ENCODE measurements around the gene MUC4.

MUC4 gene

GRCh38 chr3:195847055-195847950 is 35.6 kb upstream of the MUC4 start:
- H3K27me3 Mint-ChIP-seq, result no peaks in the 10 kb centered on the region
- no peak overlapping the region for H3K4me3 Mint-ChIP-seq
- no peak for ATAC-seq (replicated peaks)

GRCh38 chr3:195845483-195845882 is 33.8 kb upstream of the MUC4 start:
- ATAC-seq (replicated peaks), result no peak
- Mint-ChIP-seq H3K4me1 (ENCODE audit: low read depth in 2 of 2) (no peaks in the 10 kb centered on the region), H3K36me3 (ENCODE audit: insufficient read depth) (no peaks in the 10 kb centered on the region), H3K9me3 (no peaks in the 10 kb centered on the region), H3K4me3 (no peak overlapping the region), H3K27me3 (no peaks in the 10 kb centered on the region), H3K27ac (no peak overlapping the region)
- DNase-seq, result no peak

More at GRCh38 chr3:195847055-195847950, 35.6 kb upstream of the MUC4 start:
- Mint-ChIP-seq H3K36me3 (ENCODE audit: insufficient read depth) (no peaks in the 10 kb centered on the region), H3K9me3 (no peaks in the 10 kb centered on the region), H3K27ac (no peak overlapping the region), H3K4me1 (ENCODE audit: low read depth in 2 of 2) (peaks cover 0 to 6% of the 10 kb centered on the region in 2 donors)
- no peak for DNase-seq

- Mint-ChIP-seq H3K27me3 (no peaks in the 10 kb centered on the region), H3K36me3 (ENCODE audit: insufficient read depth) (no peaks in the 10 kb centered on the region), H3K4me1 (ENCODE audit: low read depth in 2 of 2) (no peaks in the 10 kb centered on the region), H3K27ac (no peak overlapping the region), H3K9me3 (no peaks in the 10 kb centered on the region), H3K4me3 (no peak overlapping the region)
- DNase-seq (no peak), ATAC-seq (replicated peaks) (no peak)
These were observed 33.0 kb upstream of the MUC4 start for GRCh38 chr3:195844671-195845218.

GRCh38 chr3:195839260-195840010 is 27.7 kb upstream of the MUC4 start:
- no peak for ATAC-seq (replicated peaks)
- Mint-ChIP-seq H3K9me3 (no peaks in the 10 kb centered on the region), H3K36me3 (ENCODE audit: insufficient read depth) (no peaks in the 10 kb centered on the region), H3K27me3 (peaks cover 7 to 43% of the 10 kb centered on the region in 2 donors), H3K4me3 (no peak overlapping the region), H3K4me1 (ENCODE audit: low read depth in 2 of 2) (no peaks in the 10 kb centered on the region), H3K27ac (peak overlapping the region in 1 of 2 donors; percentile 44)
- DNase-seq, result no peak

GRCh38 chr3:195838714-195839113 is 27.0 kb upstream of the MUC4 start:
- Mint-ChIP-seq H3K4me3 (no peak overlapping the region), H3K27me3 (peaks cover 7 to 47% of the 10 kb centered on the region in 2 donors), H3K4me1 (ENCODE audit: low read depth in 2 of 2) (no peaks in the 10 kb centered on the region), H3K36me3 (ENCODE audit: insufficient read depth) (no peaks in the 10 kb centered on the region), H3K9me3 (no peaks in the 10 kb centered on the region), H3K27ac (peak overlapping the region in 1 of 2 donors; percentile 44)
- DNase-seq, result no peak
- ATAC-seq (replicated peaks), result no peak

GRCh38 chr3:195836476-195837135 is 24.9 kb upstream of the MUC4 start:
- Mint-ChIP-seq H3K4me1 (ENCODE audit: low read depth in 2 of 2) (no peaks in the 10 kb centered on the region), H3K9me3 (no peaks in the 10 kb centered on the region), H3K36me3 (ENCODE audit: insufficient read depth) (no peaks in the 10 kb centered on the region), H3K4me3 (no peak overlapping the region), H3K27ac (no peak overlapping the region), H3K27me3 (peaks cover 7 to 56% of the 10 kb centered on the region in 2 donors)
- no peak for ATAC-seq (replicated peaks)
- DNase-seq, result no peak

GRCh38 chr3:195835791-195836190 is 24.1 kb upstream of the MUC4 start:
- Mint-ChIP-seq H3K36me3 (ENCODE audit: insufficient read depth) (no peaks in the 10 kb centered on the region), H3K4me1 (ENCODE audit: low read depth in 2 of 2) (no peaks in the 10 kb centered on the region), H3K27me3 (peaks cover 7 to 56% of the 10 kb centered on the region in 2 donors), H3K9me3 (no peaks in the 10 kb centered on the region), H3K27ac (no peak overlapping the region), H3K4me3 (no peak overlapping the region)
- DNase-seq (no peak), ATAC-seq (replicated peaks) (no peak)

GRCh38 chr3:195834675-195835583 is 23.2 kb upstream of the MUC4 start:
- Mint-ChIP-seq H3K4me3 (no peak overlapping the region), H3K4me1 (ENCODE audit: low read depth in 2 of 2) (no peaks in the 10 kb centered on the region), H3K36me3 (ENCODE audit: insufficient read depth) (no peaks in the 10 kb centered on the region), H3K9me3 (no peaks in the 10 kb centered on the region), H3K27me3 (peaks cover 7 to 56% of the 10 kb centered on the region in 2 donors), H3K27ac (no peak overlapping the region)
- ATAC-seq (replicated peaks), result no peak
- DNase-seq, result no peak

- DNase-seq (no peak), ATAC-seq (replicated peaks) (no peak)
- Mint-ChIP-seq H3K9me3 (no peaks in the 10 kb centered on the region), H3K27ac (no peak overlapping the region), H3K4me3 (no peak overlapping the region), H3K4me1 (ENCODE audit: low read depth in 2 of 2) (no peaks in the 10 kb centered on the region), H3K36me3 (ENCODE audit: insufficient read depth) (no peaks in the 10 kb centered on the region), H3K27me3 (peaks cover 0 to 23% of the 10 kb centered on the region in 2 donors)
These were observed 18.1 kb upstream of the MUC4 start for GRCh38 chr3:195829897-195830254.

GRCh38 chr3:195828762-195829161 is 17.0 kb upstream of the MUC4 start:
- peaks cover 3 to 21% of the 10 kb centered on the region in 2 donors for H3K27me3 Mint-ChIP-seq

GRCh38 chr3:195825857-195826804 is 14.4 kb upstream of the MUC4 start:
- peaks cover 20 to 36% of the 10 kb centered on the region in 2 donors for H3K27me3 Mint-ChIP-seq
- H3K4me1 Mint-ChIP-seq (ENCODE audit: low read depth in 2 of 2), result no peaks in the 10 kb centered on the region
- H3K36me3 Mint-ChIP-seq (ENCODE audit: insufficient read depth), result no peaks in the 10 kb centered on the region
- ATAC-seq (replicated peaks) (no peak), DNase-seq (no peak)
- no peaks in the 10 kb centered on the region for H3K9me3 Mint-ChIP-seq
- H3K27ac Mint-ChIP-seq, result no peak overlapping the region
- no peak overlapping the region for H3K4me3 Mint-ChIP-seq

More at GRCh38 chr3:195828762-195829161, 17.0 kb upstream of the MUC4 start:
- no peak overlapping the region for H3K4me3 Mint-ChIP-seq
- no peaks in the 10 kb centered on the region for H3K9me3 Mint-ChIP-seq
- H3K4me1 Mint-ChIP-seq (ENCODE audit: low read depth in 2 of 2), result no peaks in the 10 kb centered on the region
- no peak overlapping the region for H3K27ac Mint-ChIP-seq
- H3K36me3 Mint-ChIP-seq (ENCODE audit: insufficient read depth), result no peaks in the 10 kb centered on the region
- ATAC-seq (replicated peaks), result no peak
- no peak for DNase-seq

GRCh38 chr3:195825191-195825588 is 13.5 kb upstream of the MUC4 start:
- Mint-ChIP-seq H3K4me3 (no peak overlapping the region), H3K9me3 (no peaks in the 10 kb centered on the region), H3K36me3 (ENCODE audit: insufficient read depth) (no peaks in the 10 kb centered on the region), H3K4me1 (ENCODE audit: low read depth in 2 of 2) (no peaks in the 10 kb centered on the region), H3K27me3 (peaks cover 20 to 39% of the 10 kb centered on the region in 2 donors), H3K27ac (no peak overlapping the region)
- DNase-seq (no peak), ATAC-seq (replicated peaks) (no peak)
